HG02981 (cell line): ENCODE data around the gene PSG1.
"Not testable (repeated sequence)": the region's sequence is repeated elsewhere in the genome, so short reads cannot be mapped to it uniquely, and the experiment has no call there.

ENCODE experiments used
- ATAC-seq: cut with Tn5 transposase; IDR thresholded peaks from one replicate; pipeline ENCODE4 v1.9.1; 2021; ENCODE audit warnings: mild to moderate bottlenecking, moderate library complexity; ENCODE audit not compliant: unreplicated experiment

PSG1 gene

GRCh38 chr19:42831221-42832019, 48.1 kb downstream of the PSG1 start:
- no peak for ATAC-seq

- not testable (repeated sequence) for ATAC-seq
Observed at GRCh38 chr19:42821306-42821977, 58.1 kb downstream of the PSG1 start.

- ATAC-seq: not testable (repeated sequence)
Observed at GRCh38 chr19:42819960-42820650, 59.4 kb downstream of the PSG1 start.

DNA sequence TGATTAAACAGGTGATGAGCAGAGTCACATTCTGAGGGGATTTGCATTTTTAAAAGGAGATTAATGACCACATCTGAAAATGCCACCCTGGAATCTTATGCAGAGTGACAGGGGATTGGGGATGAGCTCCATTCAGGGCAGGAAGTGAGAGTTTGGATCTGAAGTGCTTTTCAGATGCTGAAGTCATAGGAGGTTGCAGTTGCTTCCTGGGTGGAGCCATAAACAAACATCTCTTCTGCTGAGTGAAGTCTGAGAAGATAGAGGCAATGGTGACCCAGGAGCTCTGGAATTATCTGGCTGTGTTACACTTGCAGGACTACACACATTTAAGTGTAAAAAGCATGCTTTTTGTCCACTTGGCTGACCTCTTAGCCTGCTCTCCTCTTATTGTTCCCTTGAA, 62.6 kb downstream of the PSG1 start:
- ATAC-seq: no peak
